Measurements from ENCODE around the gene RFT1. TPM values are rescaled to one million over a fixed set of nuclear protein-coding genes. Genes with fewer than 3 reads are reported as not detected.
"Not testable (repeated sequence)": the region's sequence is repeated elsewhere in the genome, so short reads cannot be mapped to it uniquely, and the experiment has no call there.

The RFT1 gene
- total RNA-seq, 2 donors from 2014 or later: 11.9 to 12.2 TPM

GRCh38 chr3:53159156-53160060, 29.2 kb upstream of the RFT1 start:
- H3K27ac Mint-ChIP-seq: peak overlapping the region; percentile 86
- peaks cover 9% of the 10 kb centered on the region for H3K27me3 Mint-ChIP-seq
- ATAC-seq (no peak), DNase-seq (no peak)
- H3K9me3 ChIP-seq (ENCODE audit: control insufficient read depth, low read length, poor library complexity, severe bottlenecking): no peaks in the 10 kb centered on the region
- peak overlapping the region; percentile 93 for H3K4me3 Mint-ChIP-seq
- H3K36me3 Mint-ChIP-seq (ENCODE audit: low read depth): no peaks in the 10 kb centered on the region
- H3K4me1 Mint-ChIP-seq: peaks cover 24% of the 10 kb centered on the region

DNA sequence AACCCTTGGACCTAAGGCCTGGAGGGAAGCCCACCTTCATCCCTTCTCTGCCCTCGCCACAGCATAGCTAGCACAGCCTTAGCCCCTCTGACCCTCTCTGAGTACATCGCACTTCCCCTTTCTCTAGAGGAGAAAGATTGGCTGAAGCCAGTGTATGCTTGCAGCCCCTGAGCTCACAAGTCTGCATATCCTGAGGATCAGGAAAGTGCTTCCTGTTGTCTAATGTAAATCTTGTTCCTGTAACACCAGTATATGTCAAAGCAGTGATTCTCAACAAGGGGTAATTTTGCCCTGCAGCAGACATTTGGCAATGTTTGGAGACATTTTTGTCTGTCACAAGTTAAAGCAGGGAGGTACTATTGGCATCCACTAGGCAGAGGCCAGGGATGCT, 28.5 kb upstream of the RFT1 start:
- no peak overlapping the region for H3K27ac Mint-ChIP-seq
- ATAC-seq (no peak), DNase-seq (no peak)
- no peaks in the 10 kb centered on the region for H3K36me3 Mint-ChIP-seq (ENCODE audit: low read depth)
- H3K9me3 ChIP-seq (ENCODE audit: control insufficient read depth, low read length, poor library complexity, severe bottlenecking): no peaks in the 10 kb centered on the region
- peaks cover 11% of the 10 kb centered on the region for H3K27me3 Mint-ChIP-seq
- no peak overlapping the region for H3K4me3 Mint-ChIP-seq
- peaks cover 24% of the 10 kb centered on the region for H3K4me1 Mint-ChIP-seq

DNA sequence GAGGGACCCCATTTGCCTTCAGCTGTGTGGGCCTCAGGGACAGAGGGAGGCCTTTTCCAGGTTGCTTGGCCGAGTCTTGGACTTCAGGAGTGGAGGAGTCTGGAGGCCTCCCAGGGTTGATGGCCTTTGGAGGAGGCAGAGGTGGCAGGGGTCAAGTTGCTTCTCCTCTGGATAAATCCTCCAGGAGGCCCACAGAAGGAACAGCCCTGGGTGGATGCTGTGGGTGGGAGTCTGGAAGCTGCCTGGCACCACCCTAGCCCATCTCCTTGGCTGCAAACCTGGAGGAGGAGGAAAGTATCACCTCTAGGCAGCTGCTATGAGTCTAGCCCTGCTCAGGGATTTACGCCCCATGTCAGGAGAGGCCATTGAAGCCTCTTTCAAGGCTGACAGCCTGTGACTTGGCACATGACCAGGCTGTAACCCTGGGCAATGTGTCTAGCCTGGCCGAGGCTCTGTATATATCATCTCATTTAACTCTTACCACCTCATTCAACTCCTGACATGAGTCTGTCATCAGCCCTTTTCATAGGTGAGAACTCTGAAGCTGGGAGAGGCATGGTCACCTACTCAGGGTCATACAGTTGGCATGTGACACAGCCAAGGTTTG, 27.8 kb upstream of the RFT1 start:
- H3K27me3 Mint-ChIP-seq: peaks cover 18% of the 10 kb centered on the region
- H3K27ac Mint-ChIP-seq: no peak overlapping the region
- DNase-seq: no peak
- H3K36me3 Mint-ChIP-seq (ENCODE audit: low read depth): peaks cover 5% of the 10 kb centered on the region
- no peak overlapping the region for H3K4me3 Mint-ChIP-seq
- H3K4me1 Mint-ChIP-seq: peaks cover 25% of the 10 kb centered on the region
- no peaks in the 10 kb centered on the region for H3K9me3 ChIP-seq (ENCODE audit: control insufficient read depth, low read length, poor library complexity, severe bottlenecking)
- no peak for ATAC-seq

- H3K4me1 Mint-ChIP-seq: peaks cover 14% of the 10 kb centered on the region
- peaks cover 5% of the 10 kb centered on the region for H3K36me3 Mint-ChIP-seq (ENCODE audit: low read depth)
- ATAC-seq (no peak), DNase-seq (no peak)
- peaks cover 27% of the 10 kb centered on the region for H3K27me3 Mint-ChIP-seq
- H3K27ac Mint-ChIP-seq: no peak overlapping the region
- H3K9me3 ChIP-seq (ENCODE audit: control insufficient read depth, low read length, poor library complexity, severe bottlenecking): no peaks in the 10 kb centered on the region
- H3K4me3 Mint-ChIP-seq: no peak overlapping the region
Observed at GRCh38 chr3:53156368-53156834, 26.2 kb upstream of the RFT1 start.

DNA sequence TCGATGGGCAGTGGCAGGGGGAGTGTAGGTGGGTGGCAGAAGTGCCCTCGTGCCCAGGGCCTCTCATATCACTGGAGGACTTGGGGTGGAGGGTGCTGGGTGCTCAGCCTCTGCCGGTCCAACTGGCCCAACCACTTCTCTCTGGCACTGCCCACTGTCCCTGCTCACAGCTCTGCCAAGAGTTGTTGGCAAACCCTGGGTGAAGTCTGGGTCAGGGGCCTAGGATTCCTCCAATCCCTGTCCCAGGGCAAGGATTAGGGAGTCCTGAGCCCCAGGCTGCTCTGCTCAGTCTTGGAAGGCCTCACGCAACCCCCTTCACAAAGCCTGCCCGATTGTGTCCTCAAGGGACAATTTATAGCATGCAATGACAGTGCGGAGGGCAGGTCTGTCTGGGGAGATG, 25.5 kb upstream of the RFT1 start:
- Mint-ChIP-seq H3K36me3 (ENCODE audit: low read depth) (peaks cover 5% of the 10 kb centered on the region), H3K4me3 (no peak overlapping the region), H3K27ac (no peak overlapping the region), H3K4me1 (peaks cover 14% of the 10 kb centered on the region), H3K27me3 (peaks cover 27% of the 10 kb centered on the region)
- no peaks in the 10 kb centered on the region for H3K9me3 ChIP-seq (ENCODE audit: control insufficient read depth, low read length, poor library complexity, severe bottlenecking)
- DNase-seq (no peak), ATAC-seq (no peak)

- DNase-seq (no peak), ATAC-seq (no peak)
- H3K9me3 ChIP-seq (ENCODE audit: control insufficient read depth, low read length, poor library complexity, severe bottlenecking): no peaks in the 10 kb centered on the region
- peaks cover 29% of the 10 kb centered on the region for H3K27me3 Mint-ChIP-seq
- H3K4me3 Mint-ChIP-seq: no peak overlapping the region
- peaks cover 7% of the 10 kb centered on the region for H3K4me1 Mint-ChIP-seq
- peaks cover 5% of the 10 kb centered on the region for H3K36me3 Mint-ChIP-seq (ENCODE audit: low read depth)
- no peak overlapping the region for H3K27ac Mint-ChIP-seq
Observed at GRCh38 chr3:53154881-53155285, 24.6 kb upstream of the RFT1 start.

GRCh38 chr3:53153980-53154379, 23.7 kb upstream of the RFT1 start:
- H3K36me3 Mint-ChIP-seq (ENCODE audit: low read depth): peaks cover 5% of the 10 kb centered on the region
- ATAC-seq (no peak), DNase-seq (no peak)
- H3K4me3 Mint-ChIP-seq: no peak overlapping the region
- no peaks in the 10 kb centered on the region for H3K9me3 ChIP-seq (ENCODE audit: control insufficient read depth, low read length, poor library complexity, severe bottlenecking)
- peaks cover 32% of the 10 kb centered on the region for H3K27me3 Mint-ChIP-seq
- H3K4me1 Mint-ChIP-seq: peaks cover 5% of the 10 kb centered on the region
- no peak overlapping the region for H3K27ac Mint-ChIP-seq

GRCh38 chr3:53153264-53153823, 23.1 kb upstream of the RFT1 start:
- peaks cover 32% of the 10 kb centered on the region for H3K27me3 Mint-ChIP-seq
- no peaks in the 10 kb centered on the region for H3K9me3 ChIP-seq (ENCODE audit: control insufficient read depth, low read length, poor library complexity, severe bottlenecking)
- no peak overlapping the region for H3K27ac Mint-ChIP-seq
- H3K36me3 Mint-ChIP-seq (ENCODE audit: low read depth): peaks cover 5% of the 10 kb centered on the region
- H3K4me1 Mint-ChIP-seq: peaks cover 5% of the 10 kb centered on the region
- no peak for ATAC-seq
- no peak for DNase-seq
- no peak overlapping the region for H3K4me3 Mint-ChIP-seq

DNA sequence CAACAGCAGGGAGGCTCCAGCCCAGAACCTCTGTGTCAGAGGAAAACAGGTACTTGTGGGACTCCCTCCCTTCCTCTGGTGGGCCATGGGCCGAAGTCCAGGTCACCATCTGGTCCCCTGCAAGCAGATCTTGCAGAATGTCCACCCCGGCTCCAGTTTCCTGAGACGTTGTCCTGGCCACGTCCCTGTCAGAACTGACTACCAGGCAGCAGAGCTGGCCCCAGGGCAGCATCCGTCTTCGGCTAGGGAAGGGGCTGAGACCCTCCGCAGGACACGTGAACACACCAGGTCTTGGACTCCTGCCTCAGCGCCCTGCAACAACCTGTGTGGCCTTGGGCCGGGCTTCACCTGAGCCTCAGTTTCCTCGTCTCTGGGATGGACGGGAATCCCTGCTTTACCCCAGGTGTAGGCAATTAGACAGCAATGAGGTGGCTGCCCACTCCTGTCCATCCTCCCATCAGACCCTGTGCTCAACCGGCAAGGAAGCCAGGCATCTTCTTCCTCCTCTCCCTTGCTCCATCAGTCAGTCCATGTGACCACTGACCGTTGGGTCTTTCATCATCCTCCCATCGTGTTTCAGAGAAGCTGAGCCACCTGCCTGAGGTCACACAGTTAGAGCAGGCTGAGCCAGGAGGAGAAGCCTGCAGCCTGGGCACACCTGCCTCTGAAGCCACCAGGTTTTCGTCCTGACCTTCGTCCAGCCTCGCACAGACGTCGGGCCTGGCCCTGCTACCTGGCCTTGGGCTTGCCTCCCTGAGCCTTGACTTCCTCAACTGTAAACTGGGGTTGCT, 21.8 kb upstream of the RFT1 start:
- ATAC-seq (no peak), DNase-seq (no peak)
- H3K9me3 ChIP-seq (ENCODE audit: control insufficient read depth, low read length, poor library complexity, severe bottlenecking): no peaks in the 10 kb centered on the region
- H3K27me3 Mint-ChIP-seq: peaks cover 32% of the 10 kb centered on the region
- peaks cover 5% of the 10 kb centered on the region for H3K36me3 Mint-ChIP-seq (ENCODE audit: low read depth)
- H3K27ac Mint-ChIP-seq: no peak overlapping the region
- peaks cover 3% of the 10 kb centered on the region for H3K4me1 Mint-ChIP-seq
- no peak overlapping the region for H3K4me3 Mint-ChIP-seq

- no peak overlapping the region for H3K4me3 Mint-ChIP-seq
- no peak for ATAC-seq
- H3K27ac Mint-ChIP-seq: no peak overlapping the region
- peaks cover 5% of the 10 kb centered on the region for H3K36me3 Mint-ChIP-seq (ENCODE audit: low read depth)
- no peaks in the 10 kb centered on the region for H3K9me3 ChIP-seq (ENCODE audit: control insufficient read depth, low read length, poor library complexity, severe bottlenecking)
- no peak for DNase-seq
- H3K4me1 Mint-ChIP-seq: peaks cover 3% of the 10 kb centered on the region
- peaks cover 32% of the 10 kb centered on the region for H3K27me3 Mint-ChIP-seq
Observed at GRCh38 chr3:53151465-53151864, 21.2 kb upstream of the RFT1 start.

GRCh38 chr3:53151086-53151438, 20.8 kb upstream of the RFT1 start:
- peaks cover 32% of the 10 kb centered on the region for H3K27me3 Mint-ChIP-seq
- H3K9me3 ChIP-seq (ENCODE audit: control insufficient read depth, low read length, poor library complexity, severe bottlenecking); DNase-seq; H3K36me3 Mint-ChIP-seq (ENCODE audit: low read depth); H3K4me1 Mint-ChIP-seq; ATAC-seq; H3K27ac Mint-ChIP-seq; H3K4me3 Mint-ChIP-seq: not testable (repeated sequence)

DNA sequence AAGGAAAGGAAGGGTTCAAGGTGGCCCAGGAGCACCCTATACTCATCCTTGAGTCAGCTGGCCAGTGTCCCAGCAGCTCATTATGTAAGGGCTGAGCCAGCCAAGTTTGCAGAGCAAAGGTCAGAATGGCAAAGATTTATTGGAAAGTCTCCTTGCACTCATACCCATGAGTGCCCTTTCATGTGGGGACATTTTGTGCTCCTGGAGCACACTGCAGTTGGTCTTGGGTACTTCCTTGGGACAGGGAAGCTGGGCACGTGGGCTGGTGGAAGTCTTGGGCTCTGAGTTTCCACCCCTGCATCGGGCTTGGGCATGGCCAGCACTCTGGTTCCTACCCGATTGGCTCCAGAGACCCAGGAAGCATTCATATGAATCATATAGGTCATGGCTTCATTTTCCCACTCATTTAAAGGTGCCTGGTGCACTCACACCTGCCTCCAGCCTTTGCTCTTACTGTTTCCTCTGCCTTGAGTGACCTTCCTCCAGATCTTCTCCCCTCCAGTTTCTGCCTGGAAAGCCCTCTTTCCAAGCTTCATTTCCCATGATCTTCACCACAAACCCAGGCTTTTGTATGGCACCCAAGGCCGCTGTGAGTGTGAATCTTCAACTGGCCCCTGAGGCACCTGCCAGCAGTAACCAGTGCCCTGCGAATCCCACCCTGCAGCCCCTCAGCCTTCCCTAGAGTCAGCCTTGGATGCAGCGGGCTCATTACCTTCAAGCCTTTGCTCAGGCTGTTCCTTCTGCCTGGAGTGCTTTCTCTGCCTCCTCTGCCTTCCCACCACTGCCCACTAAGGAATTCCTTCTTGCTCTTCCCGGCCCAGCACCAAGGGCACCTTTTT, 20.2 kb upstream of the RFT1 start:
- H3K36me3 Mint-ChIP-seq (ENCODE audit: low read depth): peaks cover 5% of the 10 kb centered on the region
- H3K9me3 ChIP-seq (ENCODE audit: control insufficient read depth, low read length, poor library complexity, severe bottlenecking): no peaks in the 10 kb centered on the region
- ATAC-seq (no peak), DNase-seq (no peak)
- peaks cover 3% of the 10 kb centered on the region for H3K4me1 Mint-ChIP-seq
- no peak overlapping the region for H3K4me3 Mint-ChIP-seq
- H3K27ac Mint-ChIP-seq: no peak overlapping the region
- peaks cover 29% of the 10 kb centered on the region for H3K27me3 Mint-ChIP-seq
